ENCODE data around the gene CTRB1. TPM values are rescaled to one million over a fixed set of nuclear protein-coding genes. Genes with fewer than 3 reads are reported as not detected.

Gene CTRB1
- total and polyA plus RNA-seq, 2 of the 8 experiments (the other 6 are each of a cell fraction or from before 2014, with no cell fraction given), result not detected

GRCh38 chr16:75228143-75228976, 9.6 kb downstream of the CTRB1 start:
- H2BK20ac ChIP-seq (ENCODE audit: low read length), result no peak overlapping the region
- H3K56ac ChIP-seq (replicated peaks; ENCODE audit: insufficient read length, low read depth, low read length), result no peak overlapping the region
- peaks cover 0 to 4% (median 0%) of the 10 kb centered on the region in 4 experiments; a peak in 1 of 7 replicates for H3K4me1 ChIP-seq (replicated peaks in 1 of 4; ENCODE audit: control insufficient read depth in 3 of 4, insufficient read depth in 4 of 4, low read length in 3 of 4)
- H3K9me3 ChIP-seq (ENCODE audit: insufficient read depth in 2 of 2, low read depth in 1 of 2, low read length in 1 of 2), result no peaks in the 10 kb centered on the region
- no peak overlapping the region for H3K4ac ChIP-seq (replicated peaks; ENCODE audit: insufficient read length, low read depth, low read length)
- no peak overlapping the region for H2BK12ac ChIP-seq (ENCODE audit: low read depth, low read length)
- H3K27ac ChIP-seq (ENCODE audit: low read depth, low read length), result no peak overlapping the region
- H4K20me1 ChIP-seq (replicated peaks in 1 of 2; ENCODE audit: control insufficient read depth in 1 of 2, insufficient read depth in 2 of 2, low read length in 2 of 2), result peaks cover 5 to 11% of the 10 kb centered on the region in 2 experiments
- no peaks in the 10 kb centered on the region for H3K79me2 ChIP-seq (ENCODE audit: control insufficient read depth in 1 of 2, insufficient read depth in 2 of 2, low read length in 2 of 2)
- H2AFZ ChIP-seq (ENCODE audit: low read length), result no peak overlapping the region
- no peak overlapping the region for H3K9ac ChIP-seq (replicated peaks in 1 of 4; ENCODE audit: extremely low read depth in 1 of 4, low read depth in 3 of 4, low read length in 3 of 4)
- H3K79me1 ChIP-seq (ENCODE audit: low read depth, low read length), result no peaks in the 10 kb centered on the region
- H4K8ac ChIP-seq (ENCODE audit: extremely low read depth, insufficient read depth, low read length), result no peak overlapping the region
- H3K4me3 ChIP-seq (ENCODE audit: extremely low read depth in 1 of 4, insufficient read depth in 2 of 4, low read depth in 3 of 4, low read length in 4 of 4), result no peak overlapping the region
- no peak overlapping the region for H4K5ac ChIP-seq (ENCODE audit: insufficient read length, low read depth, low read length)
- H2BK5ac ChIP-seq (ENCODE audit: low read depth, low read length), result no peak overlapping the region
- no peaks in the 10 kb centered on the region for H3K23me2 ChIP-seq (ENCODE audit: low read depth, low read length)
- H3K36me3 ChIP-seq (ENCODE audit: control insufficient read depth in 2 of 4, insufficient read depth in 4 of 4, low read length in 3 of 4), result peaks cover 9 to 26% (median 18%) of the 10 kb centered on the region in 4 experiments
- FAIRE-seq, result no peak
- 90% methylated on average over 17 of the region's 17 CpGs; no CpG with 5 or more reads in 1 of the 2 experiments for WGBS, 2 experiments (ENCODE audit: extremely low coverage in 1 of 2, insufficient coverage in 1 of 2, insufficient read length in 1 of 2, insufficient replicate concordance in 2 of 2, low coverage in 1 of 2, low lambda C conversion rate in 2 of 2, missing lambda C conversion rate in 1 of 2)
- H3K14ac ChIP-seq (ENCODE audit: insufficient read length), result no peak overlapping the region
- DNase-seq (ENCODE audit: low read depth in 1 of 2, low spot score in 2 of 2), result no peak
- H2BK120ac ChIP-seq (replicated peaks; ENCODE audit: low read depth, low read length), result no peak overlapping the region
- no peak overlapping the region for H4K91ac ChIP-seq (replicated peaks; ENCODE audit: insufficient read length, low read length)
- H3K23ac ChIP-seq (ENCODE audit: insufficient read length), result no peak overlapping the region
- H2AK5ac ChIP-seq (ENCODE audit: low read depth, low read length), result no peak overlapping the region
- H3K18ac ChIP-seq (ENCODE audit: extremely low read depth, low read length), result no peak overlapping the region
- H3K4me2 ChIP-seq (ENCODE audit: insufficient read depth in 1 of 2, low read depth in 2 of 2, low read length in 2 of 2), result no peak overlapping the region
- no peaks in the 10 kb centered on the region for H3K27me3 ChIP-seq (replicated peaks in 1 of 4; ENCODE audit: control insufficient read depth in 3 of 4, extremely low read depth in 1 of 4, insufficient read depth in 3 of 4, low read length in 3 of 4)
- CTCF ChIA-PET (ENCODE audit: partially characterized antibody), result interaction anchor here (0.6 to 3.0 kb wide), 9 partner anchors 11 to 157 kb away, joined by 3 to 10 read pairs (median 4); partner anchors contain the start of gene CTRB2
- POLR2A ChIA-PET (ENCODE audit: partially characterized antibody), result interaction anchor here (0.7 to 22.7 kb wide), 13 partner anchors 12 to 205 kb away, joined by 3 to 375 read pairs (median 3); partner anchors contain the start of genes BCAR1 and CTRB2
- H2BK15ac ChIP-seq (ENCODE audit: low read length), result no peak overlapping the region
- no peak for TF ChIP-seq SRF (IDR thresholded peaks at IDR 0.05; ENCODE audit: low read depth, low read length)
- peak in 1 of 2 experiments; percentile 68; a peak in 2 of 3 replicates for TF ChIP-seq POLR2A (IDR thresholded peaks at IDR 0.05; ENCODE audit: control extremely low read depth in 1 of 2, low read depth in 2 of 2, low read length in 2 of 2)
- TF ChIP-seq CTBP2 (IDR thresholded peaks at IDR 0.05; ENCODE audit: borderline replicate concordance, insufficient read depth, insufficient read length, low read length), result no peak
- TF ChIP-seq SUZ12 (IDR thresholded peaks at IDR 0.05; ENCODE audit: low read length), result no peak
